ENCODE measurements around the gene METTL17.
A peak's percentile ranks its signal among the peaks of the same experiment; 100 is the strongest.
"Not testable (repeated sequence)": the region's sequence is repeated elsewhere in the genome, so short reads cannot be mapped to it uniquely, and the experiment has no call there.

Gene METTL17

DNA sequence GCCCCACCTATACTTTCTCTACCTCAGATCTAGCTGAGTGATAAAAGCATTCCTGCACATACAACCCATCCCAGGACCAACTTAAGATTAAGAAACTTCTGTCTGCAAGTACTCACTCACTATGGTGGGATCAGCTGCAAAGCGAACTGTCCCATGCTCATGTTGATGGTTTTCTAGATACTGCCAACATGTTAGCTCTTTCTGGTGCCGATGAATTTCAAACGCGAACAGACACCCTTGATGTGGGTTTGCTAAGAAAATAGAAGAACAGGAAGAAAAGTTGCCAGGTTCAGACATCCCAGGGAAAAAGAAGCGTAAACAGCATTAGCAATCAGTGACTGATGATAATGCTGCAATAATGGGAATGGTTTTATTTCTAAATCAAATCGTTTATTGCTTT lies 7.8 kb downstream of the METTL17 start:
- DNase-seq: no peak

DNA sequence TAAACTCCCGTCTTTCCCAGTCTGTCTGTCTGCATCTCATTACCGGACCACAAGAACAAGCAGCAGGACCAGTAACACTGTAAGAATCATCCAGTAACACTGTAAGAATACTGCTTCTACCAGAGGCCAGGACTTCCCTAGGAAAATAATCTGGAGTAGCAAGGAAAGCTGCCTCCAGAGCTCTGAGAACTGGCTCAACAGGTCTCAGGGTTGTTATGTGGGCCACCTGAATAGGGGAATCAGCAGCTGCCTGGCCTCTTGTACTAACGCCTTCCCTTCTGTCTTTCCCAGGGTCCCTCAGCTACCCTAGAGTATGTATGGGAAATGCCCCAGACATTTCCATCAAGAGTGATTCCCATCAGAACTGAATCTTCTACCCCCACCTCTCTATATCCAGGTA lies 8.4 kb downstream of the METTL17 start:
- DNase-seq: no peak

DNA sequence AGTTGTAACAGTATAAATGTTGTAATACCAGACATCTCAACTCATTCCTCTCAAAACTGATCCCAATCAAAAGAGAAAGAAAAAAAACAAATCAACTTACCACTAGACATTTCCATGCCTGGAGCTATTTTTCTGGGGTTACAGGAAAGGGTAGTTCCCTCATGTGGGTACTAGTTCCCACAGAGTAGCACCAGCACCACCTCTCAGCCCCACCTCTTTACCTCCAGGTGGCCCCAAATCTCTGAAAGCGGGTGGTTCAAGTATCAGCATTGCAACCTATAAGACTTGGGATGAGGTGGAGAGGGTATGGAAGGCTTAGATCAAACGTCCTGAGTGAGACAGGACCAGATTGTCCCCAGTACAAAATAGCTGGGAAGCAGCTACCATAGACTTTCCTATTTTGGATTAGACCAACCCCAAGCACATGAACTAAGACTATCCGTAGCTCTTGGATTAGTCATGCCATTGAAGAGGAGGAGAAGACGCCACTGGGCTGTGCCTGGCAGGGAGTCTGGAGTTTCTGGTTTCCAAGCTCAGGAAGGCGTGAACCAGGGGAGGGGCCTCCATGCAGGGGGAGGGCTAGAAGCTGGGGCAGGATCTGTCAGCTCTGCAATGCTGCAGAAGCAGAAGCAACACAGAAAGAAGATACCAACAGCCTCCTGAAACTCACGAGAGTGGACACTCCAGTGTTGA lies 9.0 kb downstream of the METTL17 start, which contains the start of gene SLC39A2:
TSS of gene SLC39A2 (plus strand) at position 620 of the 693 bp plus-strand sequence. CDS start 154 bp downstream, outside the sequence.
- no peak for DNase-seq

DNA sequence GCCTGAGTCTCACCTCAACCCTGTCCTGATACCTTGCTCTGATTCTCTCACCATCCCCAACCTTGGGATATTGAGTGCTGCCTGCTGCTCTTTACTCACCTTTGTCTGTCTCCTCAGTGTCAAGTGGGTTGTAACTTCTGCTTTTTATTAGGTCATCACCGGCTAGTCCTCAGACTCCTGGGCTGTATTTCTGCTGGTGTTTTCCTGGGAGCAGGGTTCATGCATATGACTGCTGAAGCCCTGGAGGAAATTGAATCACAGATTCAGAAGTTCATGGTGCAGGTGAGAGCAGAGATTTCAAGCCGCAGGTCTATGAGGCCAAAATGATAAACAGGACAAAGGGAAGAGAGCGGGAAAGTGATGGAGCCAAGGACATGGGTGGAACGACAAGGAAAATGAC lies 9.8 kb downstream of the METTL17 start:
- DNase-seq: no peak

DNA sequence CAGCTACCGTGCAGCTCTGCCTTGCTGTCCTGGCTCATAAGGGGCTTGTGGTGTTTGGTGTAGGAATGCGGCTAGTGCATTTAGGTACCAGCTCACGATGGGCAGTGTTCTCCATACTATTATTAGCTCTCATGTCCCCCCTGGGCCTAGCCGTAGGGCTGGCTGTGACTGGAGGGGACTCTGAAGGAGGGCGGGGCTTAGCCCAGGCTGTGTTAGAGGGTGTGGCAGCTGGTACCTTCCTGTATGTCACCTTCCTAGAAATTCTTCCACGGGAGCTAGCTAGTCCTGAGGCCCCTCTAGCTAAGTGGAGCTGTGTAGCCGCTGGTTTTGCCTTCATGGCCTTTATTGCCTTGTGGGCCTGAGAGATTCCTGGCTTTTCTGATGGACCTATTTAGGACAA lies 11.4 kb downstream of the METTL17 start:
- DNase-seq: no peak

DNA sequence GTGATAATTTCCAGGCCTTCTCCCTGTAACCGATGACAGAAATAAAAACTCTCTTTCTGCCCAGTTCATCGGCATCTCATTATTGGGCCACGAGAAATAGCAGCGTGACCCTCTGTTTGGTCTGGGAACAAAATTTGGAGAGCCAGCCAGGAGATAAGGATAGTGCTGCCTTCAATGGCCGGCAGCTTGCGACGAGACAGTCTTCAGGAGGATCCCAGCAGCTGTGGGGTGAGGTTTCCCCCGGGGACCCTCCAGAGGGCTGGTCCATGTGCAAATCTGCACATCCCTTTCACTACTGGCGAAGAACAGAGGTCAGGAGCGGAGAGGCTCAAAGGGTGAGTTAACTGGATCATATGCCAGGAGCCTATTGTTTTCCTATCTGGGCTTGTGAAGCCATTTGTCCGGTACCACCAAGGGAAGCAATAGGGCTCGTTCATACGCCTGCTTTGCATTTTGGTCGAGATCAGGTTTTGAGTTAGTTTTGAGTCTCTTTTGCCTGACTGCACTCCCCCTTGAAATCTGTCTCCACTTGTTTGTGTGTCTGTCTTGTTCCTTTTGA lies 14.1 kb downstream of the METTL17 start:
- no peak for DNase-seq

DNA sequence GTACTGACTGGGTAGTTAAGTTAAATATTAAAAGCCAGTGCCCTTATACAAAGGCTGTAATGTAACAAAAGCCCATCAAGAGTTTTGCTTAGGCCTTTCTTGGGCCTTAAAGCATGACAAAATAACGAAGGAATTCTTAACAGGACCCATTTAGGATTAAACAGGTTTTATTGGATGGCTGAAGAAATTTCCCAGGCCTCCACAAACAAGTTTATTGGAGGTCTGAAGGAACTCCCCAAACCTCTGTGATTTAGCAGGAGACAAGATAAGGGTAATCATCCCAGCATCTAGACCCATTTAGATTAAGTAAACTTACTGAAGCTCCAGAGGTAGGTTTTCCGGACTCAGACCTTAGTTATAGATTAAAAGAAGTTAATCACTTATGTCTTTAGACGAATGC lies 19.9 kb downstream of the METTL17 start:
- DNase-seq: not testable (repeated sequence)

DNA sequence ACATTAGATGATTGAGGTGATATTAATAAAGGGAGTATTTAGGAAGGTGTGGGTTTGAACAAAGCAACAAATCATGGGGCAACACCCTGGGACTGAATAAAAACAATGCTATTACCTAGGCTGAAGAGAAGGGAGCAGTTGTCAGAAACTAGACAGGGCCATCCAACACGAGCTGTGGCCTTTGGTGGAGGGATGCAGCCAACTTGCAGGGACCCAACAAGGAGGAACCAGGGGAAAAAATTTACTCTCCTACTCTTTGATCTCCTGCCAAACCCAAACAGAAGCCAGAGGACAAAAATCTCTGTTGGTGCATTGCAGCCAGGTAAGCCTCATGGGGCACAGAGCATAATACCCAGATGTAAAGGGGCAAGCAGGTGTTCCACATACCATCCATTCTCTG lies 21.4 kb downstream of the METTL17 start:
- DNase-seq: no peak

DNA sequence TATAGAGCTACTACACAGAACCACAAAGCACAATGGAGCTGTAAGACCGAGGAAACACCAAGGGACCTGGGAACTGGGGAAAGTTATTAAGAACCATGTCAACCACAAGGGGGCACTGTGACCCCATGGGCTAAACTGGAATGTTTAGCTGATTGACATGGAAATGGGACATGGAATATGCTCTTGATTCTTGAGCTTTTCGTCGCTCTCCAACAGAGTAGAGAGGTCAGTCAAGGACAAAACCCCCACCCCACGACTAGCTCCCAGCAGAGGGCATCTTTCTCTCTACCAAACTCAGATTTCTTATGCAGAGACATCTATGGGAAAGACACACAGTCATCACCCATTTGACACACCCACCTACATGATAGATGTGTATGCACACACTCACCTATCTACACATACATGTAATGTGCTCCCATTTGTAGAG lies 25.0 kb downstream of the METTL17 start:
- peak; percentile 54 to 83 (median 67) for DNase-seq

DNA sequence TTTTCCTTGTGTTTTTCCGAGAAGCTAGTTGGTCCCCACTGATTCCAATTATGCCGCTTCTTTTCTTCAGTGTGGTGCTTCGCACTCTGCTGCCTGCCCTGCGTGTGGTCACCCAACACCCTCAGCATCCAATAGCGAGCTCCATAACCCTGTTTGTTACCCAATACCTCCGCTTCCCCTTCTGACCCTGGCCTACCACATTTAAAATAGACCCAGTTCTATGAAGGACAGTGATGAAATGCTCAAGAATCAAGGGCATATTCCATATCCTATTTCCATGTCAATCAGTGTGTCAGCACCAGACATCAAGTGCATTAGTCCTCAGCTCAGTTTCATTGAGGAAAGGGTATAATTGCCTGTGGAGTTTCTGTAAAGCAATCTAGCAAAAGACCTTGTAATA lies 25.5 kb downstream of the METTL17 start:
- DNase-seq: no peak

DNA sequence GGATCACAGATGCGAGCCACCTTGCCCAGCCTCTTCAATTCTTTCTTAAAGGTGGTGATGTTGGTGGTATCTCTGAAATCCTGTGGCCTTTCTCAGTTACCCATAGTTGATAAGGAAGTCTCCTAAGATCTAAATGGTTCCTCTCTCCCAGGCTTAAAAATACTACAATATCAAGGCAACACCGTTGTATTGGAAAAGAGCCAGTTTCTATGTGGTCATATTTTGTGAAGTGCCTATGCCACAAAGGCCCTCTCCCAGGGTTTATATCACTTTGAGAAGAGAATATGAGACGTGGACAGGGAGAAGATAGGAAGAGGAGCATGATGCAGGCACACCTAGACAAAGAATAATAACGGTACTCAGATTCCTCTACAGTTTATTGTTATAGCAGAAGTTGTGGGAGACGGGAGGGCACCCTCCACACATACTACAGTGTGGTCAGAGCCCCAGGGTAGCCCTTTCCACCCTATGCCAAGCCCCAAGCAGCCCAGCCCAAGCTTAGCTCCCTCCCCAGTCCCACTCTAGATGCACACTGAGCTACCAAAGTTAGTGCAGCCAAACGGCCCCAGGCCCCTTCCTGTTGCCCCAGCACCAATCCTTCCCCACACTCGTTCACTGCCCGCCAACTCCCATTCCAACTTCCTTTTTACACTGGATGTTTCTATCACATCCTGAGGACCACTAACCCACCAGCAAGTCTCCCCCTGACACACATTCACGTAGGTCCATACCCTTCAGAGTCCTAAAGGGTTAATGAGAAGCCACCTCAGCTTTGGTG lies 26.8 kb downstream of the METTL17 start:
- DNase-seq: no peak

DNA sequence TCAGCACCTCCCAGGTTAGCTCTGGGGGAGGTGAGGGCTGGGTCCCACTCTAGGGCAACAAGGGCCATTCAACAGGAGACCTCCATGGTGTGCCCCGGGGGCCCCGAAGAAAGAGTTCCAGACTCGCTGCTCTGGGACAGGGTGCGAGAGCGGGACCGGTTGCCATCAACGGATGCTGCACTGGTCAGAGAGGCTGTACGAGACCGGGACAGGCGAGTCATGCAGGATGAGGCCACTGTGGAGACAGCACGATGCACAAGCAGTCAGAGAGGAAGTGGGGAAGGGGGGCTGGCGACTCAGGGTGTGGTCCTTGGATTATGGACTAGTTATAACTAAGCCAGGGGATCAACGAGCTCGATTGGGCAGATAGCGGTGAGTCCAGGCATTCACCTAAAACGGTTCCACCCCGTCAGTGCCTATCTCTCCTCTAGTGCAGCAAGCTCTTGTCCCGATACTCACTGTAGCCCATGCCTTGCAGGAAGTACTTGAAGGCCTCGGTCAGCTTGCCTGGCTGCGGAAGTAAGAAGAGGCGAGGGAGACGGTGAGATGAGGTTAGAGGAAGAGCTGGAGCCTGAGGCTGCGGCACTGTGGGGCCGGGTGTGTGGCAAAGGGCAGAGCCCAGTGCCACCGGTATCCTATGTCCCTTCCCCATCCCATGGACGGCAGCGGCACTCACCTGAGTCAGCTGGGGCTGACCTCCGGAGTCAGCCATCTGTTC lies 27.9 kb downstream of the METTL17 start:
- no peak for DNase-seq

DNA sequence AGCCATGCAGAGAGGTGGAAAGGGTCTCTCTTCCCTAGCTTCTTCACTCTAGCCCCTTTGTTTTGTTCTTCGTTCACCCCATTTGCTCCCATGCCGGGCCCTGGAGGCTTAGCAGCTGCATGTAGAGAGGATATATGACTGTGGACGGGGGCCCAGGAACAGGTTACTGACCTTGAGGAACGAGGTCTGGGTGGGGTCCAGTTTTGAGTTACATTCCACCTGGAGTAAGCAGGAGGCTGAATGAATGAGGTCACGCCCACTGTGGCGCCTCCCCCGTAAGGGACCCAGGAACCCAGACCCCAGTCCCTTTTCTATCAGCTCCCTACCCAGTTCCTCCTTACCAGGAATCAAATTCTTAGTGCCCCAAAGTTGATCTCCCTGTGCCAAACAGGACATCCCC lies 28.5 kb downstream of the METTL17 start:
- DNase-seq: no peak

DNA sequence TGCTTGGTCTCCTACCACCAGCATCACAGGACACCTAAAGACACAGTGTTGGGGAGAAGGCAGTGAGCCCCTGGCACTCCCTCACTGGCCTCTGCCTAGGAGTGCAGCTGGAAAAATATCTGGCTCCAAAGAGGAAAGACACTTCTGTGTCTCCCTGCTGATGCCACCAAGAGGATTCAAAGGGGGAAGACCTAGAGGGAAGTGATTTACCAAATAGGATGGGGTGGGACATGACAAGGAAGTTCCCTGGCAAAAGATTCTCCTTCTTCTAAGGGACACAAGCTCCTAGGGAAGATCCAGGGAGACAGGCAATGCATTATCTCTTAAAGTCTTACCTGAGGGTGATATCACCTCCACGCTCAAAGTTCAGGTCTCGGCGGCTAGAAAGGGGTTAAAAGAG lies 29.0 kb downstream of the METTL17 start:
- DNase-seq: no peak

DNA sequence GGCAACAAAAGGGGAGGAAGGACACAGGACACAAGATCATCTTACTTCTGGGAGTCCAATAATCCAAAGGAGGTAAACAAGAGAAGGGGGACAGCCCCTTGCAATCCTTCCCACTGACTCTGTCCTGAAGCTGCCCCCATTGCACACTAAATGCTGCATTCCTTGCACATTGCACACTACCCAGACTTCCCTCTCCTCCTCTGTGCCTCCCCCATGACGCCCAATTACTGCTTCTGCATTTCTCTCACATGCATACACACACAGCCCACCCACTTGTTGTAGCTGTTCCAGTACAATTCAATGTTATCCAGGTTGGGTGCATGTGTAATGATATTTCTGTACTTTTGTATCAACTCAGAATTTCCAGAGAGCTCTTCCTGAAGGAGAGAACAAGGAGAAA lies 29.6 kb downstream of the METTL17 start:
- DNase-seq: no peak

DNA sequence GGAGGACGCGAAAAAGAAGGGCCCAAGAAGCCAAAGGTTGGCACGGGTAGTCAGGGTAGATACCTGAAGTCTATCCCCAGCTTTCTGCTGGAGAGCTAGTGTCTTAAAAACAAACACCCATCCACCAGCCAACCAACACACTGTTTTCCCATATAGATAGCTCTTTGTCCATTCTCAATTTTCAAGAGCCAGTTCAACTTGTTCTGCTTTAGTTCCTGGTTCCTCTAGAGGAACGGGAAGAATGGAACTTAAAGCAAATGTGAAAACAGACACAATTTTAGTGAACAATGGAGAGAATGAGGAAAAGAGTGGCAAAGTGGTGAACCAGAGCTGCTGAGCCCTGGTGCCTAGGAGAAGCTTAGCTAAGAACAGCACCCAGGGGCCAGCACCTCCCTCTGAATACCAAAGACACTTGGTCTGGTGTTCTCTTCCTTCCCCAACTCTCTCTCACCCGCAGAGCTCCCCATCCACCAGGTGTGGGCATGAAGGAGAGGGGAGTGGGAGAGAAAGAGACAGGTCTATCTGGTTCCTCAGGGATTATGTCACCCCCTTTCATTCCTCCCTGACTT lies 31.3 kb downstream of the METTL17 start:
- no peak for DNase-seq

DNA sequence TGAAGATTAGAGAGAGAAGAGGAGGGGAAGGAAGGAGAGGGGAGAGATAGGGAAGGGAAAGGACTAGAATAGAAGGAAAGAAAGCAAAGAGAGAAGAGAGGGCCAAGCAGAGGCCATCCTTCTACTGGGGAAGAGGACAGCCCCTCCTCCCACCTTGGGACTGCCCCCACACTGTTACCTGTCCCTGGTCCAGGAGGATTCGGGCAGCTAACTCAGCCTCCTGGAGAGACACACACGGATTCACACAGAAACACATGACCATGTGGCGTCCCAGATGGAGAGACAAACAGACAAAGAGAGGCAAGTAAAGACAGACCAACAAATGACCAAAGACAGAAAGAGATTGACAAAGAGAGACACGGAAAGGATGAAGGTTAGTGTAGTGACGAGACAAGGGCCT lies 32.9 kb downstream of the METTL17 start:
- no peak for DNase-seq

DNA sequence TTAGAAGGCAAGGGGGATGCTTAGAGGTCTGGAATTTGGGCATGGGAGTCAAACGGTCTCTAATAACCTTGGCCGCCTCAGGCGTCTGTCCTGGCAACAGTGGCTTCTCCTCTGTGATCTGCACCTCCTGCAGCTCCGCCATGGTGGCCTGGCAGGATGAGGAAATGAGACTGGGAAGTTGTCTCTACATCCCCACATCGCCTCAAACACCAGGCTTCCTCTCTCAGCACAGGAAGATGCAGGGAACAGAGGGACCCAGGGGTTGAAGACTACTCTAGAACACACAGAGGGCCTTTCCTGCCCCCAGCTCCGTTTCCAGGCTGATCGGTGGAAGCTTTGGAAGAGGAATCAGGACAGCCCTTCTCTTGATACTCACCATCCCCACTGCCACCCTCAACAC lies 33.4 kb downstream of the METTL17 start:
- DNase-seq: no peak

DNA sequence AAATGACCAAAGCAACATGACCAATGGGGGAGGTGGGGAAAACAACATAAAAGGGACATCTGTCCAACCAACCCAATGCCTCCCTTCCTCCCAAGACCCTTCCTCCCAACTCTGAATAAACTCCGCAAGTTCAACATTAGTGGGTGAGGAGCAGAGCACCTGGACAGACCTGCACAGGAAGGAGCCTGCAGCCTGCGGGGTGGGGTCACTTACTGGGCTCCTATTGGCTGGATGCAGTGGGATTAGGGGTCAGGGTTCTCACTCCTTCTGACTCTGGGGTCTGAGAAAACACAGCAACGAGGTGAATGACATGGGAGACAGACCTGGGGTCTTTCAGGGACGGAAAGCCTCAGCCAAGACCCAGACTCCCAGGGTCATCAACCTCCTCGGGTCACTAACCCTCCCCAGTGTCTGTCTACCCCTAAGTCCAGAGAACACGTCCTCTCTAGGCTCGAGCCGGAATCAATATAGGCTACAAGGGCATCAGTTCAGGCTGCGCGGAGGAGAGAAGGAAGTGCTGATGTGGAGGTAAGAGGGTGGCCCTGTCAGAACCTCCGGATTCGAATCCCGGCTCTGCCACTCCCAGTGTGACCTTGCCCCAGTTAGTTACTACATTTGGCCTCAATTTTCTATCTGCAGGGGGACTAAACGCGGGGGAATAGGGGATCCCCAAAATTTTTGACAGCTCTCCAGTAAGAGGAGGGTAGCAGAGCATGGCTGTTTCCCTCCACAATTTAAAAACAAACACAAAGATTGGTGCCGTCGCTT lies 34.2 kb downstream of the METTL17 start:
- no peak for DNase-seq

DNA sequence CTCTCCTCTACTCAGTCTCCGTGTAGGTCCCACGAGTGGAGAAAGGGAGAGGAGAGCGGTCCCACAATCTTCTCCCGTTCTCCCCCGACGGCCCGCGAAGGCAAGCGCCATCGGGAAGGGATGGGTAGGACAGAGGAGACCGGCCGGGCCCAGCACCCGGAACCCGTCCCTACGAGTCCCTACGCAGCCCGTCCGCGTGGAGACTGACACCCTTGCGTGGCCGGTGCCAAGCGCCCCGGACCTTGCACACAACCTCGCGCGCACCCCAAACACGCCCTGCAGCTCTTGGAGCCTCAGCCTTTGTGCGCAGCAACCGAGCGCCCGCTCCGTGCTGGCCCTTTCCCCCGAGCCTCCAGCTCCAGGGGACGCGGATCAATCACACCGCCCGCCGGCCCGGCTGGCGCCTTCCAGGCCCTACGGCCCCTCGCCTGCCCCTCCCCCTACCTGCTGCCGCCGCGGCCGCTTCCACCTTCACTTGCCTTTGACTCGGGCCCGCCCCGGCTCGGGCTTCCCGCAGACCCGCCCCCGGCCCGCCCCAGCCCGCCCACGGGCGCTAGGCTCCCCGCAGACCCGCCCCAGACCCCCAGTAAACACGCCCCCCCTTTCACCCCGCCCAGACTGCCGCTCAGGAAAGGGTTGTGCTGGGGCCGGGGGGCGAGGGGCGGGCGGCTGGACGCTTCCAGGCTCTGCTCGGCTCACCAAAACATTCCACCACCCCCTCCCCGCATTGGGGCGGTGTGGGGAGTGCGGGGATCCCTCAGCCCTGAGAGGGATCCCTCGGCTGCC lies 35.0 kb downstream of the METTL17 start, which contains the start of gene NDRG2:
TSS of gene NDRG2 (minus strand) at position 477 of the 786 bp plus-strand sequence. CDS start 1,746 bp downstream, outside the sequence.
- DNase-seq: peak; percentile 59 to 78 (median 73)
